ENCODE data around the gene ARRDC5. TPM values are rescaled to one million over a fixed set of nuclear protein-coding genes. Genes with fewer than 3 reads are reported as not detected.
A peak's percentile ranks its signal among the peaks of the same experiment; 100 is the strongest.
"Not testable (repeated sequence)": the region's sequence is repeated elsewhere in the genome, so short reads cannot be mapped to it uniquely, and the experiment has no call there.

ARRDC5 gene
- 10 to 100 TPM in 4 of 5 donors, 1 to 10 TPM in 1; 8.1 to 21.7 (median 15.8) TPM for total RNA-seq
- 10.6 TPM for total RNA-seq (2013)
- total RNA-seq = 0.34 to 27.8 (median 8.2) reads per million in 29 experiments

- no peak within 1 kb of the TSS for H3K27ac ChIP-seq (ENCODE audit: low read length)
- CTCF ChIA-PET = no interaction called here
- H3K4me3 Mint-ChIP-seq = no peak within 1 kb of the TSS
- H3K36me3 Mint-ChIP-seq = no peaks in the 10 kb centered on the region
- H3K4me1 Mint-ChIP-seq = peaks cover 5 to 17% (median 14%) of the 10 kb centered on the region in 3 donors
- ATAC-seq (replicated peaks in 1 of 4) (no peak), DNase-seq (no peak)
- H3K9me3 ChIP-seq = no peaks in the 10 kb centered on the region
- POLR2A ChIA-PET = no interaction called here
- peak within 1 kb of the TSS in 1 of 2 donors; percentile 34 for H3K27ac Mint-ChIP-seq
- H3K27me3 ChIP-seq (replicated peaks in 1 of 2; ENCODE audit: control insufficient read depth in 2 of 2, extremely low read depth in 1 of 2, insufficient read depth in 2 of 2, low read length in 1 of 2) = no peaks in the 10 kb centered on the region
- H3K4me1 ChIP-seq (ENCODE audit: control insufficient read depth in 1 of 2, extremely low read depth in 1 of 2, insufficient read depth in 2 of 2, low read length in 2 of 2) = peaks cover 0 to 11% of the 10 kb centered on the region in 2 experiments
- H3K4me3 ChIP-seq (ENCODE audit: control insufficient read depth in 1 of 2, extremely low read depth in 1 of 2, low read length in 1 of 2) = no peak within 1 kb of the TSS
- no peaks in the 10 kb centered on the region for H3K27me3 Mint-ChIP-seq
- peaks cover 3 to 9% of the 10 kb centered on the region in 2 donors for H3K36me3 ChIP-seq (ENCODE audit: control insufficient read depth in 2 of 2, extremely low read depth in 1 of 2, insufficient read depth in 1 of 2, low read length in 1 of 2)
- H3K9me3 Mint-ChIP-seq = no peaks in the 10 kb centered on the region
- no CpG with 5 or more reads among the region's 7 CpGs for whole genome bisulfite sequencing (ENCODE audit: insufficient coverage)
Observed at GRCh38 chr19:4902796-4903195, at the start of gene ARRDC5. ARRDC5 (minus strand) TSS chr19:4902896; CDS start chr19:4902825, 71 bp downstream.

DNA sequence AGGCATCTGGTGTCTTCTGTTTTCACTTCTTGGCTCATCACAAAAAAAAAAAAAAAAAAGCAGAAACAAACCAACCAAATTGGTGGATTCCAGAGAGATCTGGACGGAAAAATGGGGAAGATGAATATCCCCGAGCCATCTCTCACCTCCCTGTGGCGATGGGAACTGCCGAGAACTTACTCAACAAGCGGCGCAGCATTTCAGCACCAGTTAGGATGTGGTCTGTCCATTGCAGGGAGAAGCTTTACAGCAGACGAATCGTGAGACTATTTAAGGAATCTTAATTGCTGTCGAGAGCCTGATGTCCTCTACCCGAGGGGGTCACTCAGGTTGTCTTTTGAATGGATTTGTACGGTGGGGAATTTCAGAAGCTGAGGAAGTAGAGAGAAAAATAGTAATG is 49.0 kb upstream of the ARRDC5 start:
- H3K27me3 ChIP-seq (replicated peaks in 1 of 2; ENCODE audit: control insufficient read depth in 2 of 2, extremely low read depth in 1 of 2, insufficient read depth in 2 of 2, low read length in 1 of 2) = no peaks in the 10 kb centered on the region
- no peaks in the 10 kb centered on the region for H3K36me3 ChIP-seq (ENCODE audit: control insufficient read depth in 2 of 2, extremely low read depth in 1 of 2, insufficient read depth in 1 of 2, low read length in 1 of 2)
- no peak overlapping the region for H3K27ac Mint-ChIP-seq
- ATAC-seq (replicated peaks in 1 of 4) = no peak
- no peak overlapping the region for H3K4me3 Mint-ChIP-seq
- WGBS (ENCODE audit: insufficient coverage) = 92% methylated on average over 9 of the region's 11 CpGs
- no peaks in the 10 kb centered on the region for H3K9me3 ChIP-seq
- H3K27ac ChIP-seq (ENCODE audit: low read length) = no peak overlapping the region
- H3K4me3 ChIP-seq (ENCODE audit: control insufficient read depth in 1 of 2, extremely low read depth in 1 of 2, low read length in 1 of 2) = no peak overlapping the region
- no peaks in the 10 kb centered on the region for H3K4me1 ChIP-seq (ENCODE audit: control insufficient read depth in 1 of 2, extremely low read depth in 1 of 2, insufficient read depth in 2 of 2, low read length in 2 of 2)
- H3K36me3 Mint-ChIP-seq = no peaks in the 10 kb centered on the region
- no peaks in the 10 kb centered on the region for H3K27me3 Mint-ChIP-seq
- no peaks in the 10 kb centered on the region for H3K9me3 Mint-ChIP-seq
- POLR2A ChIA-PET = no interaction called here
- no peaks in the 10 kb centered on the region for H3K4me1 Mint-ChIP-seq
- CTCF ChIA-PET = interaction anchor here in 1 of 2 donors (0.6 kb wide), 1 partner anchor 79 kb away, joined by 3 read pairs; no protein-coding TSS in a partner anchor
- no peak for DNase-seq

GRCh38 chr19:4950650-4951049 is 48.0 kb upstream of the ARRDC5 start:
- H3K27me3 ChIP-seq (replicated peaks in 1 of 2; ENCODE audit: control insufficient read depth in 2 of 2, extremely low read depth in 1 of 2, insufficient read depth in 2 of 2, low read length in 1 of 2); H3K4me1 Mint-ChIP-seq; H3K4me3 ChIP-seq (ENCODE audit: control insufficient read depth in 1 of 2, extremely low read depth in 1 of 2, low read length in 1 of 2); H3K27ac Mint-ChIP-seq; H3K36me3 ChIP-seq (ENCODE audit: control insufficient read depth in 2 of 2, extremely low read depth in 1 of 2, insufficient read depth in 1 of 2, low read length in 1 of 2); POLR2A ChIA-PET; H3K9me3 ChIP-seq; H3K9me3 Mint-ChIP-seq; H3K36me3 Mint-ChIP-seq; ATAC-seq (replicated peaks in 1 of 4); H3K27ac ChIP-seq (ENCODE audit: low read length); H3K27me3 Mint-ChIP-seq; H3K4me3 Mint-ChIP-seq; H3K4me1 ChIP-seq (ENCODE audit: control insufficient read depth in 1 of 2, extremely low read depth in 1 of 2, insufficient read depth in 2 of 2, low read length in 2 of 2); DNase-seq: not testable (repeated sequence)
- 100% methylated on average over 10 of the region's 23 CpGs for WGBS (ENCODE audit: insufficient coverage)
- CTCF ChIA-PET = interaction anchor here in 1 of 2 donors (0.6 to 0.7 kb wide), 2 partner anchors 315 to 1139 kb away, joined by 3 to 4 read pairs; no protein-coding TSS in a partner anchor

GRCh38 chr19:4941638-4942169 is 39.0 kb upstream of the ARRDC5 start:
- H3K4me3 Mint-ChIP-seq; H3K27me3 ChIP-seq (replicated peaks in 1 of 2; ENCODE audit: control insufficient read depth in 2 of 2, extremely low read depth in 1 of 2, insufficient read depth in 2 of 2, low read length in 1 of 2); H3K4me1 ChIP-seq (ENCODE audit: control insufficient read depth in 1 of 2, extremely low read depth in 1 of 2, insufficient read depth in 2 of 2, low read length in 2 of 2); H3K9me3 Mint-ChIP-seq; DNase-seq; H3K27ac ChIP-seq (ENCODE audit: low read length); H3K9me3 ChIP-seq; CTCF ChIA-PET; H3K36me3 Mint-ChIP-seq; ATAC-seq (replicated peaks in 1 of 4); H3K27me3 Mint-ChIP-seq; H3K4me1 Mint-ChIP-seq; H3K4me3 ChIP-seq (ENCODE audit: control insufficient read depth in 1 of 2, extremely low read depth in 1 of 2, low read length in 1 of 2); H3K27ac Mint-ChIP-seq; H3K36me3 ChIP-seq (ENCODE audit: control insufficient read depth in 2 of 2, extremely low read depth in 1 of 2, insufficient read depth in 1 of 2, low read length in 1 of 2): not testable (repeated sequence)
- 97% methylated on average over 22 of the region's 35 CpGs for WGBS (ENCODE audit: insufficient coverage)
- POLR2A ChIA-PET = interaction anchor here in 1 of 2 donors (0.6 kb wide), 1 partner anchor 190 kb away, joined by 3 read pairs; no protein-coding TSS in a partner anchor

DNA sequence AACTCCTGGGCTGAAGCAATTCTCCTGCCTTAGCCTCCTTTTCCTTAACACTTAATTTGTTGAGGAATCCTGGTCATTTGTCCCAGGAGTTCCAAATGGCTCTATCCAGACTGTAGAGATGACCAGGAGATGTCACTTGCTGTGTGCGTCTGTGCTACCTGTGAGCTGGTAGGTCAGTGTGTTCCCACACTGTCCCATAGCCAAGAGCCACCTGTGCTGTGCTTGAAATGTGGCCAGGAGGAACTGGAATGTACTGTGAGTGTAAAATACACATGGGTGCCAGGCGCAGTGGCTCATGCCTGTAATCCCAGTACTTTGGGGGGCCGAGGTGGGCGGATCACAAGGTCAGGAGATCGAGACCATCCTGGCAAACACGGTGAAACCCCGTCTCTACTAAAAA is 36.8 kb upstream of the ARRDC5 start:
- Mint-ChIP-seq H3K27ac (no peak overlapping the region), H3K4me1 (no peaks in the 10 kb centered on the region), H3K36me3 (no peaks in the 10 kb centered on the region), H3K9me3 (no peaks in the 10 kb centered on the region), H3K4me3 (no peak overlapping the region), H3K27me3 (no peaks in the 10 kb centered on the region)
- H3K27ac ChIP-seq (ENCODE audit: low read length) = no peak overlapping the region
- ATAC-seq (replicated peaks in 1 of 4) (no peak), DNase-seq (no peak)
- 100% methylated on average over 1 of the region's 7 CpGs for WGBS (ENCODE audit: insufficient coverage)
- ChIA-PET CTCF (interaction anchor here in 1 of 2 donors (0.6 kb wide), 1 partner anchor 95 kb away, joined by 3 read pairs; no protein-coding TSS in a partner anchor), POLR2A (interaction anchor here in 1 of 2 donors (0.6 kb wide), 1 partner anchor 25 kb away, joined by 6 read pairs; no protein-coding TSS in a partner anchor)
- no peaks in the 10 kb centered on the region for H3K4me1 ChIP-seq (ENCODE audit: control insufficient read depth in 1 of 2, extremely low read depth in 1 of 2, insufficient read depth in 2 of 2, low read length in 2 of 2)
- H3K4me3 ChIP-seq (ENCODE audit: control insufficient read depth in 1 of 2, extremely low read depth in 1 of 2, low read length in 1 of 2) = no peak overlapping the region
- no peaks in the 10 kb centered on the region for H3K36me3 ChIP-seq (ENCODE audit: control insufficient read depth in 2 of 2, extremely low read depth in 1 of 2, insufficient read depth in 1 of 2, low read length in 1 of 2)
- no peaks in the 10 kb centered on the region for H3K27me3 ChIP-seq (replicated peaks in 1 of 2; ENCODE audit: control insufficient read depth in 2 of 2, extremely low read depth in 1 of 2, insufficient read depth in 2 of 2, low read length in 1 of 2)
- H3K9me3 ChIP-seq = no peaks in the 10 kb centered on the region

GRCh38 chr19:4938461-4938860 is 35.8 kb upstream of the ARRDC5 start:
- H3K4me1 ChIP-seq (ENCODE audit: control insufficient read depth in 1 of 2, extremely low read depth in 1 of 2, insufficient read depth in 2 of 2, low read length in 2 of 2); H3K27me3 Mint-ChIP-seq; H3K27me3 ChIP-seq (replicated peaks in 1 of 2; ENCODE audit: control insufficient read depth in 2 of 2, extremely low read depth in 1 of 2, insufficient read depth in 2 of 2, low read length in 1 of 2); H3K27ac Mint-ChIP-seq; H3K9me3 Mint-ChIP-seq; H3K36me3 ChIP-seq (ENCODE audit: control insufficient read depth in 2 of 2, extremely low read depth in 1 of 2, insufficient read depth in 1 of 2, low read length in 1 of 2); ATAC-seq (replicated peaks in 1 of 4); H3K4me3 Mint-ChIP-seq; H3K9me3 ChIP-seq; POLR2A ChIA-PET; H3K36me3 Mint-ChIP-seq; H3K4me3 ChIP-seq (ENCODE audit: control insufficient read depth in 1 of 2, extremely low read depth in 1 of 2, low read length in 1 of 2); DNase-seq; H3K4me1 Mint-ChIP-seq; H3K27ac ChIP-seq (ENCODE audit: low read length): not testable (repeated sequence)
- 100% methylated on average over 1 of the region's 4 CpGs for WGBS (ENCODE audit: insufficient coverage)
- CTCF ChIA-PET = interaction anchor here in 1 of 2 donors (0.6 to 0.7 kb wide), 2 partner anchors 22 to 1470 kb away, joined by 3 to 7 read pairs; no protein-coding TSS in a partner anchor
